AG09319 (cell line): ENCODE measurements around the gene CIP2A.

ENCODE experiments used
- DNase-seq: peaks from one replicate; pipeline ENCODE4 v3.0.0-alpha.2; 2010; ENCODE audit warnings: low read depth; ENCODE audit errors: extremely low read depth
- TF ChIP-seq, protein P1 (sequence below): IDR thresholded peaks from 2 replicates; pipeline ENCODE4 v1.5.1; 2011; ENCODE audit warnings: low read depth, mild to moderate bottlenecking, inconsistent platforms, low read length, moderate library complexity

CIP2A gene

DNA sequence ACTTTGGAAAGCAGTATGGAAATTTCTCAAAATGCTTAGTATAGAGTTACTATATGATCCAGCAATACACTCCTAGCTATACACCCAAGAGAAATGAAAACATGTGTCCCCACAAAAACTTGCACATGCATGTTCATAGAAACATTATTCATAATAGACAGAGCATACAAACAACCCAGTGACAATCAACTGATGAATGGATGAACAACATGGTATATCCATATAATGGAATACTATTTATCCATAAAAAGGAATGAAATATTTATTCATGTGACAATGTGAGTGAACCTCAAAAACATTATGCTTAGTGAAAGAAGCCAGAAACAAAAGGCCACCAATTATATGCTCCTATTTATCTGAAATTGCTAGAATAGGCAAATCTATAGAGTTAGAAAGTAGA, 85.5 kb downstream of the CIP2A start:
- TF ChIP-seq, protein P1, sequence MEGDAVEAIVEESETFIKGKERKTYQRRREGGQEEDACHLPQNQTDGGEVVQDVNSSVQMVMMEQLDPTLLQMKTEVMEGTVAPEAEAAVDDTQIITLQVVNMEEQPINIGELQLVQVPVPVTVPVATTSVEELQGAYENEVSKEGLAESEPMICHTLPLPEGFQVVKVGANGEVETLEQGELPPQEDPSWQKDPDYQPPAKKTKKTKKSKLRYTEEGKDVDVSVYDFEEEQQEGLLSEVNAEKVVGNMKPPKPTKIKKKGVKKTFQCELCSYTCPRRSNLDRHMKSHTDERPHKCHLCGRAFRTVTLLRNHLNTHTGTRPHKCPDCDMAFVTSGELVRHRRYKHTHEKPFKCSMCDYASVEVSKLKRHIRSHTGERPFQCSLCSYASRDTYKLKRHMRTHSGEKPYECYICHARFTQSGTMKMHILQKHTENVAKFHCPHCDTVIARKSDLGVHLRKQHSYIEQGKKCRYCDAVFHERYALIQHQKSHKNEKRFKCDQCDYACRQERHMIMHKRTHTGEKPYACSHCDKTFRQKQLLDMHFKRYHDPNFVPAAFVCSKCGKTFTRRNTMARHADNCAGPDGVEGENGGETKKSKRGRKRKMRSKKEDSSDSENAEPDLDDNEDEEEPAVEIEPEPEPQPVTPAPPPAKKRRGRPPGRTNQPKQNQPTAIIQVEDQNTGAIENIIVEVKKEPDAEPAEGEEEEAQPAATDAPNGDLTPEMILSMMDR, result no peak
- no peak for DNase-seq

DNA sequence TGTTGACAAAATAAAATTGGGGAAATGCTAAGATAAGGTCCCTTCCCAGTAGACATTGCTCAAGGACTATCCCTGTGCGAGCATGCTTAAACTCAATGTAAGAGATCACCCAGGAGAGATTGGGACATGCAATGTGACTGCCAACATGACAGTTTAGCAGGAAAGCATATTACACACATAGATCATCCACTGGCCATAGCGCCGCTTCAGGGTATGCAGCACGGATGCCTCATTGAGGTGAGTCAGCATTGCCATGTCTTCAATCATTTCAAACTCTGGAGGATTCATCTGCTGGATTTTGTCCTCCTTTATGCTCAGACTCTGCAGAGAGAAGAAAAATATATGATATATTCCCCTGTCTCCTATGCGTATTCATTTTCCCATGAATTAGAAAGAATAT, 87.7 kb downstream of the CIP2A start:
- no peak for DNase-seq

DNA sequence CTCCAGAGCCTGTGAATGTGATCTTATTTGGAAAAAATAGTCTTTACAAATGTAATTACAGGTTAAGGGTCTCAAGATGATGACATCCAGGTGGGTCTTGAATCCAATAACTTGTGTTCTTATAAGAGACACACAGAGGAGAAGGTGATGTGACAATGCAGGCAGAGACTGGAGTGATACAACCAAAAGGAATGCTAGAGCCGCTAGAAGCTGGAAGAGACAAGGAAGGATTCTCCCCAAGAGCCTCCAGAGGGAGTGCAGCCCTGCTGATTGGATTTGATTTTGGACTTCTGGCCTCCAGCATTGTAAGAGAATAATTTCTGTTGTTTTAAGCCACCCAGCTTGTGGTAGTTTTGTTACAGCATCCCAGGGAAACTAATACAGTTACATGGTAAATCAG, 88.5 kb downstream of the CIP2A start:
- TF ChIP-seq, protein P1, result no peak

More for the DNA sequence above, 87.7 kb downstream of the CIP2A start:
- TF ChIP-seq, protein P1, result no peak

More for the DNA sequence above, 88.5 kb downstream of the CIP2A start:
- DNase-seq, result no peak
